HepG2 (cell line): ENCODE data around the gene MEF2B. TPM values are rescaled to one million over a fixed set of nuclear protein-coding genes. Genes with fewer than 3 reads are reported as not detected.

Source experiments
- ATF4 ChIP-seq, 2 experiments: fragments of 450-650 bp in 1 of 2; sonication (generic) in 1 of 2; formaldehyde crosslinking; IDR thresholded peaks; 2 replicates each; pipeline versions ENCODE4 v1.5.0 to v1.8.0; 2020 to 2022; ENCODE audit warnings: mild to moderate bottlenecking in 1 of 2, missing genetic modification reagents in 1 of 2
- DMAP1 ChIP-seq: IDR thresholded peaks from 2 replicates; pipeline ENCODE4 v1.6.1; 2016
- HCFC1 ChIP-seq: fragments of 150-350 bp; IDR thresholded peaks from 2 replicates; pipeline ENCODE4 v1.6.1; 2014; ENCODE audit warnings: low read depth, low read length
- HMG20A ChIP-seq: IDR thresholded peaks from 2 replicates; pipeline ENCODE4 v1.6.1; 2016; ENCODE audit warnings: borderline replicate concordance
- HNRNPL ChIP-seq: fragments of 200-400 bp; formaldehyde crosslinking; IDR thresholded peaks from 2 replicates; pipeline ENCODE4 v1.6.1; 2017; ENCODE audit warnings: mild to moderate bottlenecking, low read depth, low read length
- JARID2 ChIP-seq: sonication (generic); formaldehyde crosslinking; IDR thresholded peaks from 2 replicates; pipeline ENCODE4 v1.8.1; 2023; ENCODE audit warnings: missing genetic modification reagents, inconsistent platforms; ENCODE audit not compliant: insufficient replicate concordance
- KDM2A ChIP-seq: sonication (generic); formaldehyde crosslinking; IDR thresholded peaks from 2 replicates; pipeline ENCODE4 v1.4.0; 2020; ENCODE audit warnings: low read depth, missing genetic modification reagents, borderline replicate concordance
- KDM5A ChIP-seq: fragments of 200-600 bp; sonication (generic); IDR thresholded peaks from 2 replicates; pipeline ENCODE4 v1.7.0; 2018; ENCODE audit warnings: antibody characterized with exemption, mild to moderate bottlenecking, low read length, borderline replicate concordance
- KLF15 ChIP-seq: sonication (generic); formaldehyde crosslinking; IDR thresholded peaks from 2 replicates; pipeline ENCODE4 v1.8.1; 2023; ENCODE audit warnings: borderline replicate concordance, mild to moderate bottlenecking, inconsistent platforms, missing genetic modification reagents, mixed read lengths
- NCOA5 ChIP-seq: sonication (generic); formaldehyde crosslinking; IDR thresholded peaks from 2 replicates; pipeline ENCODE4 v1.4.0; 2020; ENCODE audit warnings: missing genetic modification reagents
- PHF8 ChIP-seq: sonication (generic); formaldehyde crosslinking; IDR thresholded peaks from 2 replicates; pipeline ENCODE4 v1.5.0; 2020; ENCODE audit warnings: missing genetic modification reagents
- SMAD1 ChIP-seq: sonication (generic); formaldehyde crosslinking; IDR thresholded peaks from 2 replicates; pipeline ENCODE4 v1.4.0; 2020; ENCODE audit warnings: missing genetic modification reagents, low read depth, mild to moderate bottlenecking, borderline replicate concordance
- SRSF1 ChIP-seq: fragments of 200-400 bp; formaldehyde crosslinking; optimal IDR thresholded peaks from 2 replicates; pipeline ENCODE3; 2017; ENCODE audit warnings: mild to moderate bottlenecking, low read depth, low read length, moderate library complexity
- ZBTB34 ChIP-seq: sonication (generic); formaldehyde crosslinking; IDR thresholded peaks from 2 replicates; pipeline ENCODE4 v1.8.0; 2022; ENCODE audit warnings: mild to moderate bottlenecking, missing genetic modification reagents
- ZC3H4 ChIP-seq: sonication (generic); formaldehyde crosslinking; IDR thresholded peaks from 2 replicates; pipeline ENCODE4 v1.4.0; 2020; ENCODE audit warnings: missing genetic modification reagents, borderline replicate concordance
- ZIK1 ChIP-seq: sonication (generic); formaldehyde crosslinking; IDR thresholded peaks from 2 replicates; pipeline ENCODE4 v1.5.0; 2020; ENCODE audit warnings: mild to moderate bottlenecking, low read depth, missing genetic modification reagents, borderline replicate concordance
- ZNF407 ChIP-seq: sonication (generic); formaldehyde crosslinking; IDR thresholded peaks from one replicate; pipeline ENCODE4 v1.5.1; 2020; ENCODE audit warnings: mild to moderate bottlenecking, missing genetic modification reagents; ENCODE audit errors: not compliant biosample characterization
- ZNF567 ChIP-seq: sonication (generic); formaldehyde crosslinking; IDR thresholded peaks from 2 replicates; pipeline ENCODE4 v1.8.1; 2023; ENCODE audit warnings: mild to moderate bottlenecking, missing genetic modification reagents, borderline replicate concordance
- polyA plus RNA-seq, 8 experiments: library from polyadenylated mRNA; depleted of rRNA in 3 of 8; stranded (reverse) in 7 of 8; unstranded in 1 of 8; fragments of >200 nt; fragmentation: Illumina TruSeq in 4 of 8; extraction: Trizol in 4 of 8; gene quantifications; 2 replicates each; pipeline versions ENCODE4 v1.2.1 to v1.2.3, GENCODE V29; 2011 to 2016; ENCODE audit warnings: low read depth in 4 of 8, missing spikeins in 1 of 8, mixed read lengths in 1 of 8; ENCODE audit not compliant: insufficient read depth in 1 of 8
- total RNA-seq, 5 experiments: library from RNA; depleted of rRNA; stranded (reverse); fragments of >200 nt; fragmentation: Illumina TruSeq; extraction: Trizol; gene quantifications; 2 replicates each; pipeline ENCODE4 v1.2.3, GENCODE V29; 2016; ENCODE audit warnings: low read depth in 1 of 5

Gene MEF2B
- total and polyA plus RNA-seq, 2 of the 13 experiments (the other 11 are each of a cell fraction or from before 2014, with no cell fraction given), result 1.2 to 1.7 TPM

DNA sequence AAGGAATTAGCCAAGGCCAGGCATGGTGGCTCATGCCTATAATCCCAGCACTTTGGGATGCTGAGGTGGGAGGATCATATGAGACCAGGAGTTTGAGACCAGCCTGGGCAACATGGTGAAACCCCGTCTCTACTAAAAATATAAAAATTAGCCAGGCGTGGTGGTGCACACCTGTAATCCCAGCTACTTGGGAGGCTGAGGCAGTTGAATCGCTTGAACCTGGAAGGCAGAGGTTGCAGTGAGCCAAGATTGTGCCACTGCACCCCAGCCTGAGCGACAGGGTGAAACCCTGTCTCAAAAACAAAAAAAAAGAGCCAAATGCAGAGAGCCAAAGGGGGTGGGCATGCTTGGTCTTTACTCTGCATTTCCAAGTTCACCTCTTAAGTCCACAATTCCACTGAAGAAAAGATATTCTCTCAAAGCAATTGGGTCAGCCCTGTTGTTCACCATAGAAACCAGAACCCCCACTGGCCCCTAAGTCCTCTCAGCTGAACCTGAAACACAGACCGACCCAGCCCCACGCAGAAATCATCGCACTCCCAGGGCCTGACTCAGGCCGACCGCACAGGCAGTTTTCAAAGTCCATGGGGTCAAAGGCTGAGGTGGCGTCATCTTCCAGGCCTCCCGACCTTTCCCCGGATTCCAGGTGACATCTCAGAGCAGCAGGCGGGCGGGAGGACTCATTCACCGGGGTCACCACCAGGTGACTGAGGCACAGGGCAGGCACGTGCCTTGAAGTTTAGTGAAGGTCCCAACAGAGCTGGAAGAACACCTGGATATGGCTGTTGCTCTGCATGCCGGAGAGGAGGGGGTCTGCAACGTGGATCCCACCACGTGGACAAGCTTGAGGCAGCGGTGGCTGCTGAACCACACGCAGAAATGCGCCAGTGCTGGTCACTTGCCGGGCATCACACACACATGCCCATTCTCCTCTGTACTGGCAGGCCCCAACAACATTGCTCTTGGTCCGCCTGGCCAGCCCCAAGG is 73.1 kb downstream of the MEF2B start (continued):
- TF ChIP-seq ZNF407 (CRISPR knock-in tag) (peak; percentile 89), NCOA5 (CRISPR knock-in tag) (no peak), KDM5A (no peak), JARID2 (no peak), HMG20A (CRISPR knock-in tag) (peak; percentile 77; the same call in 1 of the 2 replicates), ZBTB34 (CRISPR knock-in tag) (peak; percentile 94), KLF15 (CRISPR knock-in tag) (0 out of 2 replicates have a peak, but pooled peaks have one; percentile 61), DMAP1 (CRISPR knock-in tag) (peak; percentile 88), ZC3H4 (no peak), HCFC1 (no peak), ATF4 (CRISPR knock-in tag; IDR thresholded peaks at IDR 0.05) (peak in 1 of 2 experiments; percentile 90; a peak in 2 of 4 replicates), HNRNPL (0 out of 2 replicates have a peak, but pooled peaks have one; percentile 69), SRSF1 (no peak), ZNF567 (no peak), KDM2A (CRISPR knock-in tag) (peak; percentile 71; the same call in 1 of the 2 replicates), SMAD1 (CRISPR knock-in tag) (0 out of 2 replicates have a peak, but pooled peaks have one; percentile 24), ZIK1 (CRISPR knock-in tag) (no peak), PHF8 (CRISPR knock-in tag) (peak; percentile 49)
